Testis (tissue), 5 donors: ENCODE measurements around the gene LIN28A. TPM values are rescaled to one million over a fixed set of nuclear protein-coding genes. Genes with fewer than 3 reads are reported as not detected.

ENCODE experiments used
- DNase-seq: peaks from one replicate; pipeline ENCODE4 v3.0.0-alpha.2; 2019
- H3K27ac ChIP-seq, 2 donors: fragments of 200-600 bp; sonication (generic); one replicate each; pipeline ENCODE4 v1.5.1; 2019
- H3K27me3 ChIP-seq: fragments of 200-600 bp; sonication (generic); one replicate; pipeline ENCODE4 v1.5.1; 2019
- H3K36me3 ChIP-seq: fragments of 200-600 bp; sonication (generic); one replicate; pipeline ENCODE4 v1.5.1; 2017; ENCODE audit warnings: low read depth; ENCODE audit errors: missing control alignments
- H3K4me1 ChIP-seq: fragments of 200-600 bp; sonication (generic); one replicate; pipeline ENCODE4 v1.5.1; 2019
- H3K4me3 ChIP-seq, 2 donors: fragments of 200-600 bp; sonication (generic); one replicate each; pipeline ENCODE4 v1.5.1; 2017 to 2019
- H3K9me3 ChIP-seq: fragments of 200-600 bp; sonication (generic); one replicate; pipeline ENCODE4 v1.5.1; 2017
- POLR2A ChIP-seq: fragments of 450-650 bp; IDR thresholded peaks from one replicate; pipeline ENCODE4 v1.6.1; 2017; ENCODE audit warnings: antibody characterized with exemption, mild to moderate bottlenecking, moderate library complexity
- WGBS, 2 donors: methylation state at CpG; one replicate each; pipeline ENCODE4 v1.1.5; 2018; 5-methylcytosine and 5-hydroxymethylcytosine counted together
- intact Hi-C: fragments of 100-400 bp; cut with DNase I; formaldehyde crosslinking; loops from one replicate; pipeline ENCODE4 v1.15.1; 2023; ENCODE audit warnings: low total_unique reads
- long read RNA-seq, 2 donors: transcript quantifications; one replicate each; lab custom pipeline, GENCODE V29; 2026
- polyA plus RNA-seq: library from polyadenylated mRNA; stranded (reverse); fragments of 350-450 nt; fragmentation: Illumina TruSeq; extraction: RNeasy Lipid Tissue Mini Kit (QIAGEN cat#74804); gene quantifications from one replicate; pipeline ENCODE4 v1.2.3, GENCODE V29; 2014; ENCODE audit warnings: low read depth, low replicate concordance; ENCODE audit not compliant: insufficient read depth
- total RNA-seq, 2 donors: library from RNA; depleted of rRNA; stranded (reverse); fragments of >200 nt; gene quantifications; one replicate each; pipeline ENCODE4 v1.2.3, GENCODE V29; 2016
- TF ChIP-seq, protein P1 (sequence below), 3 experiments: fragments of 450-650 bp in 2 of 3; fragments of 200-600 bp in 1 of 3; sonication (generic) in 1 of 3; IDR thresholded peaks; one replicate each; pipeline ENCODE4 v1.5.1; 2016 to 2019; ENCODE audit warnings: antibody characterized with exemption in 3 of 3, mild to moderate bottlenecking in 2 of 3, moderate library complexity in 1 of 3

Gene LIN28A, protein sequence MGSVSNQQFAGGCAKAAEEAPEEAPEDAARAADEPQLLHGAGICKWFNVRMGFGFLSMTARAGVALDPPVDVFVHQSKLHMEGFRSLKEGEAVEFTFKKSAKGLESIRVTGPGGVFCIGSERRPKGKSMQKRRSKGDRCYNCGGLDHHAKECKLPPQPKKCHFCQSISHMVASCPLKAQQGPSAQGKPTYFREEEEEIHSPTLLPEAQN
- total RNA-seq (1 to 10 TPM; 1.5 to 3.9 TPM), polyA plus RNA-seq (3.6 TPM)
- long read RNA-seq, donor 1, full-length matches to known transcripts, result 1 of 1 reads
- long read RNA-seq, donor 1, partial matches to known transcripts, result 0 of 1 reads
- long read RNA-seq, donor 1, other reads (novel, unspliced or antisense), result 0 of 1 reads
- long read RNA-seq, donor 2, result 0 reads

DNA sequence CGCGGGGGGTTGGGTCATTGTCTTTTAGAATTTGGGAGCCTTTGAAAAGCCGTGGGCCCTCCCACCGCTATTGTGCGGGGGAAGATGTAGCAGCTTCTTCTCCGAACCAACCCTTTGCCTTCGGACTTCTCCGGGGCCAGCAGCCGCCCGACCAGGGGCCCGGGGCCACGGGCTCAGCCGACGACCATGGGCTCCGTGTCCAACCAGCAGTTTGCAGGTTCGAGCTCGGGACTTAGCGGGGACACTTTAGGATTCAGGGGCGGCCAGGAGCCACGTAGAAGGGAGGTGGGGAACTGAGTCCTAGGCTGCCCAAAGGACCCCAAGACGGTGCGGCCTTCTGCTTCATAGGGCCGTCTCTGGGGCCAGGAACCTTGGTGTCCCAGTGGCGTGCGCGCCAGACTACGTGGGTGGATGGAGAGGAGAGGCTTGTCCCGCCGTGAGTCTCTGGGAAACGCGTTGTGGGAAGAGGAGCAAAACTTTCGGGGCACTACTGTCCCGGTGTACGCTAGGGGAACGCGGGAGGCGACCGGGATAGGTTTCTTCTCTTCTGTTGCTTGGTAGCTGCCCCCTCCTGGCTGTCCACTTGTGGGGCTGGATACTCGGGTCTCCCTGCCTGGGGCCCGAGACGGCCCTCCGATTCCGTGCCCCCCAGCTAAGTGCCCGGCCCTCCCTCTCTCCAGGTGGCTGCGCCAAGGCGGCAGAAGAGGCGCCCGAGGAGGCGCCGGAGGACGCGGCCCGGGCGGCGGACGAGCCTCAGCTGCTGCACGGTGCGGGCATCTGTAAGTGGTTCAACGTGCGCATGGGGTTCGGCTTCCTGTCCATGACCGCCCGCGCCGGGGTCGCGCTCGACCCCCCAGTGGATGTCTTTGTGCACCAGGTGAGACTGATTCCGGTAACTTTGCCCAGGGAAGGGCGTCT lies at the start of gene LIN28A:
Gene LIN28A (plus strand): TSS at position 112 of the 918 bp plus-strand sequence. CDS start 75 bp downstream, at position 187.
- DNase-seq, result no peak
- Histone ChIP-seq H3K4me1 (no peaks in the 10 kb centered on the region), H3K4me3 (no peak within 1 kb of the TSS), H3K27me3 (peaks cover 8% of the 10 kb centered on the region), H3K36me3 (no peaks in the 10 kb centered on the region), H3K27ac (no peak within 1 kb of the TSS), H3K9me3 (no peaks in the 10 kb centered on the region)
- 1 to 5% methylated on average over 33 to 68 of the region's 70 CpGs for WGBS, 2 donors
- no peak for TF ChIP-seq POLR2A
- TF ChIP-seq, protein P1, sequence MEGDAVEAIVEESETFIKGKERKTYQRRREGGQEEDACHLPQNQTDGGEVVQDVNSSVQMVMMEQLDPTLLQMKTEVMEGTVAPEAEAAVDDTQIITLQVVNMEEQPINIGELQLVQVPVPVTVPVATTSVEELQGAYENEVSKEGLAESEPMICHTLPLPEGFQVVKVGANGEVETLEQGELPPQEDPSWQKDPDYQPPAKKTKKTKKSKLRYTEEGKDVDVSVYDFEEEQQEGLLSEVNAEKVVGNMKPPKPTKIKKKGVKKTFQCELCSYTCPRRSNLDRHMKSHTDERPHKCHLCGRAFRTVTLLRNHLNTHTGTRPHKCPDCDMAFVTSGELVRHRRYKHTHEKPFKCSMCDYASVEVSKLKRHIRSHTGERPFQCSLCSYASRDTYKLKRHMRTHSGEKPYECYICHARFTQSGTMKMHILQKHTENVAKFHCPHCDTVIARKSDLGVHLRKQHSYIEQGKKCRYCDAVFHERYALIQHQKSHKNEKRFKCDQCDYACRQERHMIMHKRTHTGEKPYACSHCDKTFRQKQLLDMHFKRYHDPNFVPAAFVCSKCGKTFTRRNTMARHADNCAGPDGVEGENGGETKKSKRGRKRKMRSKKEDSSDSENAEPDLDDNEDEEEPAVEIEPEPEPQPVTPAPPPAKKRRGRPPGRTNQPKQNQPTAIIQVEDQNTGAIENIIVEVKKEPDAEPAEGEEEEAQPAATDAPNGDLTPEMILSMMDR (IDR thresholded peaks at IDR 0.05), result no peak
- intact Hi-C loops, result no loop called here

DNA sequence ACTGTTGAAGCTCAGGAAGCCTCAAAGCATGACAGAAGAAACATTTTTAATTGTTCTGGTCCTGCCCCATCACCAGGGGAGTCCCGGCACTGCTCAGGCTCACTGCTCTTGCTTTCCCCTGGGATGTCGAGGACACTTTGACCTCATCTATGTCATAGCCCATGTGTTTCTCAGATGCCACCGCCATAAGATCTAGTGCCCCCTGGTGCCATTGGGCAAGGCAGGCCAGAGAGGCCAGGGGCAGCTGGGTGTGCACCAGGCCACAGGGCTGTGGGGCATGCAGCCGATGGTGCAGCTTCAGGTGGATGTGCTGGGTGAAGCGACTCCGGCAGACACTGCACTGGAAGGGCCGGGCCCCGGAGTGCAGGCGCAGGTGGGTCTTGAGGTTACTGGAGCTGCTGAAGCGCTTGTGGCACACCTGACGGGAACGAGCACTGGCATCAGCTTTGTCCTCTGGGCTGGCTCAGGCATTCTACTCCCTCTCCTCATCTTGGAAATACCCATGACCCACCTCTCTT lies 49.0 kb upstream of the LIN28A start:
- 93% methylated on average over 10 to 12 of the region's 12 CpGs for WGBS, 2 donors
- intact Hi-C loops, result no loop called here
- H3K4me3 ChIP-seq, result no peak overlapping the region
- H3K4me1 ChIP-seq, result no peaks in the 10 kb centered on the region
- TF ChIP-seq, protein P1 (IDR thresholded peaks at IDR 0.05), result no peak
- TF ChIP-seq POLR2A, result no peak
- no peak for DNase-seq
- H3K27ac ChIP-seq, result no peak overlapping the region
- no peaks in the 10 kb centered on the region for H3K27me3 ChIP-seq
- no peaks in the 10 kb centered on the region for H3K9me3 ChIP-seq
- no peaks in the 10 kb centered on the region for H3K36me3 ChIP-seq

DNA sequence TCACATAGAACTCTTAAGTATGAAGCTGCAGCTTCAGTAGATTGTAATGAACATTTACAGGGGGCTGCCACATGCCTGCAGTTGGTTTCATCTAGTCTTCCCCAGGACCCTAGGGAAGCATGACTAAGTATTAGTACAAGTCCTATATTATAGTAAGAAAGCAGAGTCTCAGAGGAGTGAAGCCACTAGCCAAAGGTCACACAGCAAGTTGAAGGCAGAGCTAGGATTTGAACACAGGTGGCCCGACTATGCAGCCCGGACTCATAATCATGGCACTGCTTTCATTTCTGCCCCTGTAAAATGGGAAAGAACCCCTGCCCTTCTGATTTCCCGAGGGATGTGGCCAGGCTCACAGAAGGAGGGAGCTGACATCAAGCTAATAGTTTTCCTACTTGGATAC lies 48.3 kb upstream of the LIN28A start:
- Histone ChIP-seq H3K36me3 (no peaks in the 10 kb centered on the region), H3K27me3 (no peaks in the 10 kb centered on the region), H3K27ac (no peak overlapping the region), H3K4me1 (no peaks in the 10 kb centered on the region), H3K9me3 (no peaks in the 10 kb centered on the region), H3K4me3 (no peak overlapping the region)
- TF ChIP-seq, protein P1 (IDR thresholded peaks at IDR 0.05), result no peak
- no peak for TF ChIP-seq POLR2A
- WGBS, 2 donors, result 88 to 91% methylated on average over 3 of the region's 3 CpGs
- intact Hi-C loops, result no loop called here
- no peak for DNase-seq

DNA sequence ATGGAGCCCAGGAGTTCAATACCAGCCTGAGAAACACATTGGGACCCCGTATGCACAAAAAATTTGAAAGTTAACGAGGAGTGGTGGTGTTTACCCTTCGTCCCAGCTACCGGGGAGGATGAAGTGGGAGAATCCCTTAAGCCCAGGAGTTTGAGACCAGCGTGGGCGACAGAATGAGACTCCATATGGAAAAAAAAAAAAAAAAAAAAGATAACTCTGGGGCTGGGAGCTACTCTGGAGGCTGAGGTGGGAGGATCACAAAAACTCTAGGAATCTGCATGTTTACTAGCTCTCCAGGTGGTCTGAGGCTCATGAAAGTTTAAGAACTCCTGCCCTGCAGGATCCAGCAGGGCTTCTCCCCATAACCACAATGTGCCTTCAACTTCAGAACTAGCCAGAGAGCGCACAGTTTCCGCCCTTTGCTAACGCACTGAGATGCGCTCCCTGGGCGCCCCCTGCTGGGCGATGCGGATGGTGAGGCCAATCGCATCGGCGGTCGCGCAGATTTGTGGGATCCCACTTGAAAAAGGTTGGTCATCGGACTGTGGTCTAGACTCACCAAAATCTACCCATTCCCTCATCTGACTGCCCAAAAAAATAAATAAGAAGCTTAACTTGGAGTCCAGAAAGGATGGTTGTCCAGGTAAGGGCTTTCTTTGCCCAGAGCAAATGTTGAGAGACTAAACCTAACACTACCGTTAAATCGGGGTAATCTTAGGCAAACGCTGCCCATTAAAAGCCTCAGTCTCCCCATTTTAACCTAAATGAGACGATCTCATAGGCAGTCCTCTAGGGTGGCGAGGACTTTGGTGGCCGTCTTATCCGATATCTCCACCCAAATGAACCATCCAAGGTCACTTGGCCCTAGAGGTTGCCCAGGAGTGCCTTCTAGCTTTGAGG lies 46.8 kb upstream of the LIN28A start:
- Histone ChIP-seq H3K36me3 (no peaks in the 10 kb centered on the region), H3K27ac (no peak overlapping the region), H3K4me1 (no peaks in the 10 kb centered on the region), H3K4me3 (no peak overlapping the region), H3K9me3 (no peaks in the 10 kb centered on the region), H3K27me3 (no peaks in the 10 kb centered on the region)
- 30 to 38% methylated on average over 26 of the region's 26 CpGs for WGBS, 2 donors
- TF ChIP-seq POLR2A, result no peak
- TF ChIP-seq, protein P1 (IDR thresholded peaks at IDR 0.05), result peak; percentile 69 to 87 (median 87)
- intact Hi-C loops, result no loop called here
- peak; percentile 88 for DNase-seq
